NAMALWA (cell line): ENCODE data around the gene HTR3C.
"Not testable (repeated sequence)": the region's sequence is repeated elsewhere in the genome, so short reads cannot be mapped to it uniquely, and the experiment has no call there.

Source experiments
- DNase-seq: peaks from one replicate; pipeline ENCODE4 v3.0.0-alpha.2; 2015; ENCODE audit warnings: low spot score

HTR3C gene

GRCh38 chr3:184031187-184031792, 21.6 kb upstream of the HTR3C start, which contains the start of gene HTR3D:
Gene HTR3D (plus strand): TSS chr3:184031742. CDS start chr3:184031742, 0 bp downstream.
- no peak for DNase-seq

- no peak for DNase-seq
Measured at GRCh38 chr3:184037816-184038215, 15.0 kb upstream of the HTR3C start.

GRCh38 chr3:184038307-184038706, 14.5 kb upstream of the HTR3C start:
- not testable (repeated sequence) for DNase-seq

GRCh38 chr3:184039414-184039813, 13.4 kb upstream of the HTR3C start:
- DNase-seq: no peak

- DNase-seq: no peak
Measured at GRCh38 chr3:184040010-184040409, 12.8 kb upstream of the HTR3C start.

- no peak for DNase-seq
Measured at GRCh38 chr3:184042617-184043016, 10.2 kb upstream of the HTR3C start.

- DNase-seq: no peak
Measured at GRCh38 chr3:184045995-184046394, 6.9 kb upstream of the HTR3C start.

- DNase-seq: no peak
Measured at GRCh38 chr3:184050217-184050847, 2.5 kb upstream of the HTR3C start.

- DNase-seq: no peak
Measured at GRCh38 chr3:184058029-184058428, 5.2 kb downstream of the HTR3C start.

GRCh38 chr3:184059424-184059823, 6.6 kb downstream of the HTR3C start:
- no peak for DNase-seq

- no peak for DNase-seq
Measured at GRCh38 chr3:184062637-184063036, 9.8 kb downstream of the HTR3C start.

GRCh38 chr3:184066211-184066610, 13.4 kb downstream of the HTR3C start:
- DNase-seq: no peak

- no peak for DNase-seq
Measured at GRCh38 chr3:184067573-184068055, 14.8 kb downstream of the HTR3C start.

- no peak for DNase-seq
Measured at GRCh38 chr3:184068344-184068743, 15.5 kb downstream of the HTR3C start.

GRCh38 chr3:184071142-184071541, 18.3 kb downstream of the HTR3C start:
- not testable (repeated sequence) for DNase-seq

GRCh38 chr3:184073621-184074020, 20.8 kb downstream of the HTR3C start:
- no peak for DNase-seq

- DNase-seq: no peak
Measured at GRCh38 chr3:184075901-184076300, 23.1 kb downstream of the HTR3C start.

GRCh38 chr3:184077881-184078280, 25.0 kb downstream of the HTR3C start:
- DNase-seq: no peak

GRCh38 chr3:184078851-184079250, 26.0 kb downstream of the HTR3C start:
- DNase-seq: no peak

- no peak for DNase-seq
Measured at GRCh38 chr3:184081116-184081830, 28.4 kb downstream of the HTR3C start.

- DNase-seq: no peak
Measured at GRCh38 chr3:184082034-184082433, 29.2 kb downstream of the HTR3C start.

GRCh38 chr3:184082465-184082864, 29.6 kb downstream of the HTR3C start:
- DNase-seq: no peak

- DNase-seq: no peak
Measured at GRCh38 chr3:184085389-184085852, 32.6 kb downstream of the HTR3C start.
